Neural progenitor cell (in vitro differentiated cells): Measurements from ENCODE around the gene XYLT1. TPM values are rescaled to one million over a fixed set of nuclear protein-coding genes. Genes with fewer than 3 reads are reported as not detected.

Experiments
- DNase-seq: peaks from one replicate; pipeline ENCODE4 v3.0.0-alpha.2; 2016; ENCODE audit warnings: low spot score
- H2AFZ ChIP-seq: fragments of 200-600 bp; sonication (generic); replicated peaks from 2 replicates; pipeline ENCODE4 v1.6.1; 2016; ENCODE audit warnings: antibody characterized with exemption
- H3F3A ChIP-seq: fragments of 200-600 bp; sonication (generic); 2 replicates; pipeline ENCODE4 v1.6.1; 2016; ENCODE audit warnings: antibody characterized with exemption, low read depth
- H3K27ac ChIP-seq: fragments of 200-600 bp; sonication (generic); 2 replicates; pipeline ENCODE4 v1.5.1; 2016; ENCODE audit warnings: mild to moderate bottlenecking
- H3K27me3 ChIP-seq: fragments of 200-600 bp; sonication (generic); 2 replicates; pipeline ENCODE4 v1.6.1; 2016; ENCODE audit warnings: mild to moderate bottlenecking, moderate library complexity
- H3K36me3 ChIP-seq: fragments of 200-600 bp; sonication (generic); 2 replicates; pipeline ENCODE4 v1.5.1; 2016
- H3K4me1 ChIP-seq: fragments of 200-600 bp; sonication (generic); 2 replicates; pipeline ENCODE4 v1.6.1; 2016; ENCODE audit warnings: mixed run types
- H3K4me2 ChIP-seq: fragments of 200-600 bp; sonication (generic); 2 replicates; pipeline ENCODE4 v1.6.1; 2016
- H3K4me3 ChIP-seq: fragments of 200-600 bp; sonication (generic); 2 replicates; pipeline ENCODE4 v1.5.1; 2016
- H3K79me2 ChIP-seq: fragments of 200-600 bp; sonication (generic); 2 replicates; pipeline ENCODE4 v1.6.1; 2016; ENCODE audit warnings: low read depth
- H3K9ac ChIP-seq: fragments of 200-600 bp; sonication (generic); 2 replicates; pipeline ENCODE4 v1.6.1; 2016
- H3K9me3 ChIP-seq: fragments of 200-600 bp; sonication (generic); 2 replicates; pipeline ENCODE4 v1.5.1; 2016; ENCODE audit warnings: low read depth
- H4K20me1 ChIP-seq: fragments of 200-600 bp; sonication (generic); 2 replicates; pipeline ENCODE4 v1.6.1; 2016; ENCODE audit warnings: low read depth
- H3K27ac Mint-ChIP-seq: 3 replicates; pipeline ENCODE4 v1.8.0; 2021; ENCODE audit warnings: mixed read lengths
- H3K27me3 Mint-ChIP-seq: 2 replicates; pipeline ENCODE4 v1.8.0; 2022; ENCODE audit warnings: low read depth, mild to moderate bottlenecking, inconsistent platforms, moderate library complexity, mixed read lengths; ENCODE audit not compliant: insufficient read depth
- H3K36me3 Mint-ChIP-seq: 3 replicates; pipeline ENCODE4 v1.8.0; 2021; ENCODE audit warnings: mixed read lengths
- H3K4me1 Mint-ChIP-seq: 3 replicates; pipeline ENCODE4 v1.8.0; 2021; ENCODE audit warnings: mixed read lengths
- H3K4me3 Mint-ChIP-seq: 3 replicates; pipeline ENCODE4 v1.8.0; 2021; ENCODE audit warnings: mild to moderate bottlenecking, moderate library complexity, mixed read lengths
- H3K9me3 Mint-ChIP-seq: 3 replicates; pipeline ENCODE4 v1.8.0; 2020; ENCODE audit warnings: mixed read lengths
- CTCF ChIP-seq: fragments of 200-600 bp; sonication (generic); IDR thresholded peaks from 2 replicates; pipeline ENCODE4 v1.5.1; 2017; ENCODE audit warnings: antibody characterized with exemption, mild to moderate bottlenecking
- EZH2 ChIP-seq: fragments of 200-600 bp; sonication (generic); IDR thresholded peaks from 2 replicates; pipeline ENCODE4 v1.6.1; 2017; ENCODE audit warnings: antibody characterized with exemption, mild to moderate bottlenecking, moderate library complexity
- EZH2phosphoT487 ChIP-seq: fragments of 200-600 bp; sonication (generic); IDR thresholded peaks from 2 replicates; pipeline ENCODE4 v1.6.1; 2017; ENCODE audit warnings: antibody characterized with exemption
- total RNA-seq: library from RNA; depleted of rRNA; stranded (reverse); fragments of >200 nt; gene quantifications from 2 replicates; pipeline ENCODE4 v1.2.3, GENCODE V29; 2015; ENCODE audit warnings: low replicate concordance

Gene XYLT1
- total RNA-seq, 1 donor from 2014 or later, result 5.9 TPM

- peaks cover 3% of the 10 kb centered on the region for H3K27me3 Mint-ChIP-seq
- Histone ChIP-seq H3F3A (peaks cover 12% of the 10 kb centered on the region), H4K20me1 (peaks cover 6% of the 10 kb centered on the region), H3K9ac (no peak overlapping the region), H3K36me3 (no peaks in the 10 kb centered on the region), H2AFZ (no peak overlapping the region), H3K27me3 (no peaks in the 10 kb centered on the region), H3K9me3 (no peaks in the 10 kb centered on the region), H3K27ac (no peak overlapping the region), H3K4me1 (peaks cover 26% of the 10 kb centered on the region), H3K4me3 (no peak overlapping the region), H3K79me2 (no peaks in the 10 kb centered on the region), H3K4me2 (no peak overlapping the region)
- H3K4me1 Mint-ChIP-seq, result peaks cover 21% of the 10 kb centered on the region
- no peak overlapping the region for H3K4me3 Mint-ChIP-seq
- no peak overlapping the region for H3K27ac Mint-ChIP-seq
- no peak for DNase-seq
- TF ChIP-seq CTCF (no peak), EZH2 (no peak), EZH2phosphoT487 (no peak)
- H3K36me3 Mint-ChIP-seq, result peaks cover 5% of the 10 kb centered on the region
- H3K9me3 Mint-ChIP-seq, result no peaks in the 10 kb centered on the region
These were observed 315.8 kb downstream of the XYLT1 start for GRCh38 chr16:17154981-17155380.

- Mint-ChIP-seq H3K36me3 (no peaks in the 10 kb centered on the region), H3K27me3 (peaks cover 3% of the 10 kb centered on the region), H3K27ac (no peak overlapping the region), H3K4me1 (no peaks in the 10 kb centered on the region), H3K4me3 (no peak overlapping the region), H3K9me3 (no peaks in the 10 kb centered on the region)
- no peak overlapping the region for H3K4me2 ChIP-seq
- H3K9me3 ChIP-seq, result no peaks in the 10 kb centered on the region
- H4K20me1 ChIP-seq, result peaks cover 13% of the 10 kb centered on the region
- no peak overlapping the region for H3K9ac ChIP-seq
- no peak for DNase-seq
- no peak overlapping the region for H2AFZ ChIP-seq
- H3K4me3 ChIP-seq, result no peak overlapping the region
- no peak overlapping the region for H3K27ac ChIP-seq
- H3K36me3 ChIP-seq, result no peaks in the 10 kb centered on the region
- TF ChIP-seq CTCF, result no peak
- H3F3A ChIP-seq, result no peaks in the 10 kb centered on the region
- no peaks in the 10 kb centered on the region for H3K79me2 ChIP-seq
- peaks cover 7% of the 10 kb centered on the region for H3K4me1 ChIP-seq
- H3K27me3 ChIP-seq, result no peaks in the 10 kb centered on the region
These were observed 318.4 kb downstream of the XYLT1 start for GRCh38 chr16:17152311-17152710.

- H3K36me3 Mint-ChIP-seq, result no peaks in the 10 kb centered on the region
- no peaks in the 10 kb centered on the region for H3K27me3 Mint-ChIP-seq
- Histone ChIP-seq H3F3A (no peaks in the 10 kb centered on the region), H3K9me3 (no peaks in the 10 kb centered on the region), H3K79me2 (no peaks in the 10 kb centered on the region), H3K4me2 (no peak overlapping the region), H3K36me3 (no peaks in the 10 kb centered on the region), H3K27me3 (no peaks in the 10 kb centered on the region), H3K4me3 (no peak overlapping the region), H3K9ac (no peak overlapping the region), H3K4me1 (peaks cover 7% of the 10 kb centered on the region), H3K27ac (no peak overlapping the region), H2AFZ (no peak overlapping the region), H4K20me1 (peaks cover 13% of the 10 kb centered on the region)
- H3K4me1 Mint-ChIP-seq, result no peaks in the 10 kb centered on the region
- TF ChIP-seq EZH2phosphoT487, result no peak
- no peak for TF ChIP-seq EZH2
- no peak for TF ChIP-seq CTCF
- H3K27ac Mint-ChIP-seq, result no peak overlapping the region
- no peaks in the 10 kb centered on the region for H3K9me3 Mint-ChIP-seq
- DNase-seq, result no peak
- H3K4me3 Mint-ChIP-seq, result no peak overlapping the region
These were observed 319.4 kb downstream of the XYLT1 start for GRCh38 chr16:17151335-17151734.
